ENCODE data around the gene SRPRA.
A peak's percentile ranks its signal among the peaks of the same experiment; 100 is the strongest.
"Not testable (repeated sequence)": the region's sequence is repeated elsewhere in the genome, so short reads cannot be mapped to it uniquely, and the experiment has no call there.

SRPRA gene

DNA sequence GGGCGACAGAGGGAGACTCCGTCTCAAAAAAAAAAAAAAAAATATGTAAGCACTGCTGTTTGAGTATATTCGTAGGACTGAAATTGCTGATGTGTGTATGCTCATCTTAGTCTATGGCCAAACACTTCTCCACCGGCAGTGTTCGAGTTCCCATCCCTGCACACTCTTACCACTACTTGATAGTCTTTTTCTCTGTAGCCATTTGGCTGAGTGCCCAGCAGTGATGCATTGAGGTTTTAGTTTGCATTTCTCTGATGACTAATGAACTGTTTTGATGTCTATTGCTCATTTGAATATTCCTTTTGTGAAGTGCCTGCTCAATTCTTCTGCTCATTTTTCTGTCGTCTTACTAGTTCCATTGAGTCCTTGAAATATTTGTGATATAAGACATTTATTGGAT lies 16.1 kb upstream of the SRPRA start:
- DNase-seq (ENCODE audit: low read depth in 2 of 2, low spot score in 1 of 2): peak; percentile 59 to 76

DNA sequence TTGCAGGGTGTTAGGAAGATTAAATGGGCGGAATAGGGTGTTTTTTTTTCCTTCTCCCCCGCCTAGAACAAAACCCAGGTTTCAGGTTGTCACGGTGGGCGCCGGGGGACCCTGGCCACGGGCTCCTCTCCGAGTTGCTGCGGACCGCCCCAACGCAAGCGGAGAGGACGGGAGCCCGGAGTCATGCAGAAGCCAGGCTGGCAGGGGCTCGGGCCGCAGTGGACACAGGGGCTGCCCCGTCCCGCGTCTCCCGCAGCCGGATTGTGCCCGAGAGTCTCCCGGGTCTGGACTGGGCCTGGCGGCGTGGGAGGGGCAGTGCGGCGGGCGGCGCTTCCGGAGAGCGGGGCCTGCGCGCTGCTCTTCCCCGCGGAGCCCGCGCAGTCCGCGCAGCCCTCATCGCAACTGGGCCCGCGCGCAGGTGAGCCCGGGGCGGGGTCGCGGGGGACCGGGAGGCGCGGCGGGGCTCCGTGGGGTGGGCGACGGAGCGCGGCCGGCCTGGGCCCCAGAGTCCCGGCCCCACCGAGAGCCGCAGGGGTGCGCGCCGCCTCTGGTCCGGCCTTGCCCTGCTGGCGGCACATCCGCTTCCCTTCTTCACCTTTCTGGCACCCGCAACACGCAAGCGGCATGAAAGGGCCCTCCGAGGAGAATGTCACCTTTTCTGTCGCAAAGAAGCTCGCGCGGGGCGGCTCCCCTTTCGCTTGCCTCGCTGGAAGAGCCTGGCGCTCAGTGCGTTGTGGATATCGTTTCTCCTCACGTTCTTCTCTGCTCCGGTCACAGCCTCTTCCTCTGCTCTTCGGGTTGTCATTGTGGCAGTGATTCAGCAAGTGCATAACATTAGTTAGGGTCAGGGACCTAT lies 14.3 kb upstream of the SRPRA start, which contains the start of gene TIRAP:
TSS of gene TIRAP (plus strand) at position 358 of the 856 bp plus-strand sequence. CDS start 7,802 bp downstream, outside the sequence.
- DNase-seq (ENCODE audit: low read depth in 2 of 2, low spot score in 1 of 2): peak; percentile 24 to 34

DNA sequence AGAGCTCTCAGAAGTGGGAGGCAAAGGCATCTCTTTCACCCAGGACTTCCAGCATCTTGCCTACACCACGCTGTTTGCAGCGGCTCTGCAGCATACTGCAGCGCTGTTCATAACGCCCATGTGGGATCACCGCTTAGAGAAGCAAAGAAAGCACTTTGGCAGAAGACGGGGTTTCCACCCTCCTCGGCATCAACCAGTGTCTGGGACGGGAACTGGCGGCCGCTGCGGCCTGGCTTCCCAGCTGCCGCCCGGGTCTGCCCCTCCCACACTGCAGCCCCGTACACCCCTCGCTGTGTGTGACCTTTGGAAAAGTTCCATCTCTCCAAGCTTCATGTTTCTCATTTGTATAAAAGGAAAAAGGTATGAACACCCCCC lies 13.7 kb upstream of the SRPRA start:
- no peak for DNase-seq (ENCODE audit: low read depth in 2 of 2, low spot score in 1 of 2)

DNA sequence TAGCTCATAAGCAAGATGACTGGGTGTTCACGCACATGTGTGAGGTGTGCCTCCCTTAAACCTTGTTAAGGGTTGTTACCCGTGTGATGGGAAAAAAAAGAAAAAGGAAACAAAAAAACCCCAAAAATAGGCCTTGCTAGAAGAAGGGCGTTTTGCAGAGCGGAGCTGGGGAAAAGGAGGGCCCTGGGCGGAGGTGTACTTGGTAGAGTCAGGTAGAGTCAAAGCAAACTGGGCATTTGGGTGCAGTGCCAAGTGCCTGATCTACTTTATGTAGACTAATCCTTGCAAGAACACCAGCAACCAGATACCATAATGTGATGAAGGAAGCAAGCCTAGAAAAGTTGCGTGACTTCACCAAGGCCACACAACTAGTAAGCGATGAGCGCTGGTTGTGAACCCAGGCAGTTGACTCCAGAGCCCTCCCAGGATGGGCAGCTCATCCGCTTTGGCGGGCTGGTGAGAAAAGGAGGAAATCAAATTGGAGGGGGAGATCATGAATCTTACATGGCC lies 13.0 kb upstream of the SRPRA start:
- DNase-seq (ENCODE audit: low read depth in 2 of 2, low spot score in 1 of 2): no peak

DNA sequence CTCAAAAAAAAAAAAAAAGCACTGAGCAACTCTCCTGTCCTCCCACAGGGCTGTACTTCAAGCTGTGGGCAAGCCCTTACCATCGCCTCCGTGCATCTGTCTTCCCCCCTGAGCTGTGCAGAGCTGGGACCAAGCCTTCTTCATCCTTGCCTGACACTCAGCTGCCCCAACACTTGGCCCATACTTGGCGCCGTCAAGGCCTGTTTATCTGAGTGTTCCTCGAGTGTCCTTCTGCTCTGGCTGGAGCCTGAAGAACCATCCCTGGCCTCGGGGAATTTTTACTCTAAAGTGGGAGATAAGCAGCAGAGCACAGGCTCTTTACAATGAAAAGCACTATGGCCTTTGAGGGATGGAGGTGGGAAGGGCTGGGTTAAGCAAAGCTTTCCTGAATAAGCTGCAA lies 12.6 kb upstream of the SRPRA start:
- no peak for DNase-seq (ENCODE audit: low read depth in 2 of 2, low spot score in 1 of 2)

DNA sequence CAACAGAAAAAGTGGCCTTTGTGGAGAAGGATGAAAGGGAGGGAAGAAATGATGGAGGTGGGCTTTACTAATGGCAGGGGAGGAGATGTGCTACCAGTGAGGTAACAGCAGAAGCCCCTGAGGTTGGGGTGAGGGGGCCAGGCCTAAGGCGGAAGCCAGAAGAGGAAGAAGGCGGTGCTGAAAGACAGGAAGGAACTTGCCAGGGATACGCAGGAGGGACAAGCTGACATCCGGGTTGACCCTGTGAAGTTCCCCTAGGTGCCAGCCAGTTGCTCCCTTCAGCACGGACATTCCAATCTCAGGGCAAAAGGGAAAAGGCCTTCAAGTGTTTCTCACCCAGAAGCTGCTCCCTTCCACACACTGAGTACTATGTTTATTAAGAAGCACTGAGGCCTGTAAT lies 11.9 kb upstream of the SRPRA start:
- DNase-seq (ENCODE audit: low read depth in 2 of 2, low spot score in 1 of 2): no peak

DNA sequence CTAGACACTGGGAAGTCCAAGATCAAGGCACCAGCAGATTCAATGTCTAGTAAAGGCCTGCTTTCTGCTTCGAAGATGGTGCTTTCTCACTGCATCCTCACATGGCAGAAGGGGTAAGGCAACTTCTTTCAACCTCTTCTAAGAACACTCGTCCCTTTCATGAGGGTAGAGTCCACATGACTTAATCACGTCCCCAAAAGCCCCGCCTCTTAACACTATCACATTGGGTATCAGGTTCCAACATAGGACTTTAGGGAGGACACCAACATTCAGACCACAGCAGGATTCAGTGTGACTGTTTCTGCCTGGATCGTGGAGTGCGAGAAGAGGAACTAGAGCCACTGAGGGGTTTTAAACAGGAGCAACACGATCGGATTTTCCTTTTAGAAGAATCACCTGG lies 10.5 kb upstream of the SRPRA start:
- DNase-seq (ENCODE audit: low read depth in 2 of 2, low spot score in 1 of 2): no peak

DNA sequence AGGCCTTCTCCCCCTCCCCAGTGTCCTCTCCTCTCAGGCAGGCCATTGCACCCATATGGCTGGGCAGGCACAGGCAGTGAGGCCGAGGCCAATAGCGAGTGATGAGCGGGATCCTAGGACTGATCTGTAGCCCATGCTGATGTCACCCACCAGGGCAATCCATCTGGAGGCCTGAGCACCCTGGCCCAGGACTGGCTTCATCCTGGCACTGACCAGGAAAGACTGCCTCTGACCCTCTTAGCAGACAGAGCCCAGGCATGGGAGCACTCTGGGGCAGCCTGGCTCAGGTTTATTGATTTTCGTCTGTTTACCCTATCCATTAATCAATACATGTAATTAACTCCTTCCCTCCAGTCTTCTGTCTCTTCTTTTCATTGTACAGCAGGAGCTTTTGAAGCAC lies 9.1 kb upstream of the SRPRA start:
- no peak for DNase-seq (ENCODE audit: low read depth in 2 of 2, low spot score in 1 of 2)

DNA sequence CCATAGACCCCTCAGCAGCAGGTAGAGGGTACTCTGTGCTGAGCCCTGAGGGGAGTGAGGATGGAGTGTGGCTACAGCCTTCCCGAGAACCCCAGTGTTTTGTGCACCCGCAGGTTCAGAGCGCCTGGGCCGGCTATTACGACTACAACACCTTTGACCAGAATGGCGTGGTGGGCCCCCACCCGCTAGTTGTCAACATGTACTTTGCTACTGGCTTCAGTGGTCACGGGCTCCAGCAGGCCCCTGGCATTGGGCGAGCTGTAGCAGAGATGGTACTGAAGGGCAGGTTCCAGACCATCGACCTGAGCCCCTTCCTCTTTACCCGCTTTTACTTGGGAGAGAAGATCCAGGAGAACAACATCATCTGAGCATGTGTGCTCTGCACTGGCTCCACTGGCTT lies 8.6 kb upstream of the SRPRA start:
- no peak for DNase-seq (ENCODE audit: low read depth in 2 of 2, low spot score in 1 of 2)

DNA sequence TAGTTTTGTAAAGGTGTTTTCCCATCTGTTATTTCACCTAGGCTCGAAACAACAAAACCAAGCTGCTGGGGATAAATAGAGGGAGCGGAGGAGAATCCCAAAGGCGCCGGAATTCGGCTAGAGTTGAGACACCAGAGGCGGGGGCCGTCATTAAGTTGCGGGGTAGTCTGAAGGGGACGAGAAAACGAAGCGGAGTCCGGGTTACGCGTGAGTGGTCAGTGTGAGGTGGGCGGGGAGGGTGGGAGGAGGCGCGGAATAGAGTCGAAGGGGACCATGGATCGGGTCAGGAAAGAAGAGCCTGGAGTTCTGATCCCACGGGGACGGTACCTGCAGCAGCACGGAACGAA lies 361 bp downstream of the SRPRA start:
- no peak for DNase-seq (ENCODE audit: low read depth in 2 of 2, low spot score in 1 of 2)

DNA sequence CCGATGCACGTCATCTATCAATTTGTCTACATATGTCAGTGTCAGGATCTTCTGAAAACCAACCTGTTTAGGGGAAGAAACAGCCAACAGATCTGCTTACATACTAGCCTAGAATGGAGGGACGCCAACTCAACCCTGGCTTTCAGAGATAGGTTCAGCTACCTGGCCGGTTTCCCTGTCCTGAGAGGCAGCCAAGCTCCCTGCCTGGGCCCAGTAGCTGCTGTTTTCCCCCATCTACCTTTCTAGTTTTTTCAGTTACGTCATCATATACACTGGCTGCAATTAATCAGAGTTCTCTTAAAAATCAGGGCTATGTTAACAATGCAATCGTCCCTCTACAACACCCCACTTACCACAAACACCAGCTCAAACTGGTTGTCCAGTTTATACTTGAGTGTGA lies 1.0 kb downstream of the SRPRA start:
- DNase-seq (ENCODE audit: low read depth in 2 of 2, low spot score in 1 of 2): no peak

DNA sequence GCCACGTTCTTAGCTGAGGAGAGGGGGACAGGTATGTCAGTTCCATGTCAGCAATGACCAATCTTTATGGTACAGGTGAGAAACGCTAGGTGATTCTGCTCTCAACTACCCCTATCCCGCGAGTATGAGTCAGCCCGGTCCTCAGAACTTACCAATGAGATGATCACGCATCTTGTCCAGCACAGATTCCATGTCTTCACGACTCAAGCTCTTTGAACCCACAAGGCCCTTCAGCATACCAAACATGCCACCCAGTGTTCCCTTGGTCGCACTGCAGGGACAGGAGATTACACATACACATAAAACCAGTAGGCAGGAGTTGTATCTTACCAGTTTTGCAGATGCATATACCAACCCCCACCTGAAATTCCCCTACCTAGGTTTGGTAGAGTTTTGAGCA lies 2.9 kb downstream of the SRPRA start:
- no peak for DNase-seq (ENCODE audit: low read depth in 2 of 2, low spot score in 1 of 2)

DNA sequence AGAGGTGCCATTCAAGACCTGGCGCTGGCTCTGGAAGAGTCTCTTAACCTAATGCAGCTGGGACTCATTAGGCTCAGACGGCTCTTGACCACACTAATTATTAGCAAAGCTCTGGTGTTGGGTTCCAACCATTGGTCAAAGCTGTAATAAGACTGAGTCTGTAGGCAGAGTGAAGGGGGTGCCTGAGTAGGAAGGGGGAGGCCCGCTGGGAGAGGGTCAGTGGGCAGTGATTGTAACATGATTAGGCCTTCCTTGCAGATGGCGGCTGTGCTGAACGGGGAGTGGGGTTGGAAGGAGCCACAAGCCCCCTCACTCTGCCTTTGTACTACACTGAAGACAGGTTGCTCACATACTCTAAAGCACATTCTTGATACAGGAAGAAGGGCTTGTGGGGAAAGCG lies 5.2 kb downstream of the SRPRA start:
- DNase-seq (ENCODE audit: low read depth in 2 of 2, low spot score in 1 of 2): no peak

DNA sequence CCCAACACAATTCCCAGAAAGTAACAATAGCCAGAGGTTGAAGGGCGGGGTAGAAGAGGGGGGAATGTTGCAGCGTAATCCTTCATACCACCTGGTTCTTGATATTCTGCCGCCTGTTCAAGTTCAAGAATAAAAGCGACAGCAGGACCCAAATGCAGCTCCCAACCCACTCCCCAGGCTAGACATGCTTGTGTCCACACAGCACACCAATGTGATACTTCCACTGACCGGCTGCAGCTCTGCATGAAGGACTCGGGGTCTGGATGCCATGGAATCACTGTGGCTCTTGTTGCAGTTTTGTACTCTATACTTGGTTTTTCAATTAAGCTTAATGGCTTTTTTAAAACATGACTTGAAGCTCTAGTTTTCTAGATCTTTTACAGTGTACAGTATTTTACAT lies 6.5 kb downstream of the SRPRA start:
- no peak for DNase-seq (ENCODE audit: low read depth in 2 of 2, low spot score in 1 of 2)

DNA sequence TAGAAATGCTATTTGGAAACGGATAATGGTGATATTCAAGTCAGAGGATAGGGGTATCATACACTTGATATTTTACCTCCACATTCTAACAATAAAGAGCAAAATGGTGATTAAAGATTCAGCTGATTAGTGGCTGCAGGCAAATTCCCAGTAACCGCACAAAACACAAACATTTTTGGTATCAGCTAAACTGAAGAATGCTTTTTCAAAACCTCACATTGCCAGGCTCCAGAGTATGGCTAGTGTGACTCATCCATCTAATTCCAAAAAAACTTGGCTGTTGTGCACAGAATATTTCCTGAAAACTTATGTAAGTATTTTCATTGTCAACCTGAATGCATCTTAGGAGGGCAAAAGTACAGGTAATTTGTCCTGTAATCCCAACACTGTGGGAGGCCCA lies 10.9 kb downstream of the SRPRA start:
- no peak for DNase-seq (ENCODE audit: low read depth in 2 of 2, low spot score in 1 of 2)

DNA sequence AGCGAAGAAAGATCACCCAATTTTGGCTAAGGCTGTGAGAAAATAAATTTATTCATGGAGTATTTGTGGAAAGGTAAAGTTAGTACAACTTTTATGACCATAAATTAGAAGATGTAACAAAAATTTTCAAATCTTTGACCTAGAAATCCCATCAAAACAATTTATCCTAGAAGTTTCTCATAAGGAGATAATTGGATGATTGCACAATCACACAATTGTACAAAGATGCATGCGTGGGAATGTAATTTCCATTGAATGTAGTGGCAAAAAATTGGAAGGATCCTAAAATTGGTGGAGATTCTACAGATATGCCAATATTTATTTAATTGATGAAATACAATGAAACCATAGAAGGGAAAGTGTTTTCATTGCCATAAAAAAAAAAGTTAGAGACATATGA lies 11.6 kb downstream of the SRPRA start:
- DNase-seq (ENCODE audit: low read depth in 2 of 2, low spot score in 1 of 2): no peak

DNA sequence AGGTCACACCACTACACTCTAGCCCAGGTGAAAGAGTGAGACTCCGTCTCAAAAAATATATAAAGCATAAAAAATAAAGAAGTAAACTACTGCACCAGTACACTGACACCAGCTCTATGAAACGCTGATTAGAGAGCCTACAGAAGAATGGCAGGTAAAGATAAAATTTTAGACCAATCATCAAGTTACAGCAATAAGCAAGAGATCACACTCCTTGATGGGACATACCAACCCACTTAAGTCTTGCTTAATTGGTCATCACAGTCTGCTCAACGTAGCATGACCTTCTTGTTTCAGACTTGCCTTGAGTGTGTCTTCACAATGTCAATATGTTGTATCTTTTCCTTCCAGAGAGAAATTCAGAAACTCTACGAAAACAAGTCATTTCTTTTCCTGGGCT lies 12.5 kb downstream of the SRPRA start:
- no peak for DNase-seq (ENCODE audit: low read depth in 2 of 2, low spot score in 1 of 2)

DNA sequence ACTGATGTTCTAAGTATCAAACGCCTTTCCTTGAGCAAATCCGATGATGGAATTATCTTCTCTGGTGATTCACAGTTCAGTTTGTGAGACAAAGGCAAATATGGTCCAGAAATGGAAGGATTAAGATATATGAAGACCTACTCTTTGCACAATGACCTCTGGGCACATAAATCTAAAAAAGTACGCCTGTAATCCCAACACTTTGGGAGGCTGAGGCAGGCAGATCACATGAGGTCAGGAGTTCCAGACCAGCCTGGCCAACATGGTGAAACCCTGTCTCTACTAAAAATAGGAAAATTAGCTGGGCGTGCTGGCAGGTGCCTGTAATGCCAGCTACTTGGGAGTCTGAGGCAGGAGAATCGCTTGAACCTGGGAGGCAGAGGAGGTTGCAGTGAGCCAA lies 13.2 kb downstream of the SRPRA start:
- not testable (repeated sequence) for DNase-seq (ENCODE audit: low read depth in 2 of 2, low spot score in 1 of 2)

DNA sequence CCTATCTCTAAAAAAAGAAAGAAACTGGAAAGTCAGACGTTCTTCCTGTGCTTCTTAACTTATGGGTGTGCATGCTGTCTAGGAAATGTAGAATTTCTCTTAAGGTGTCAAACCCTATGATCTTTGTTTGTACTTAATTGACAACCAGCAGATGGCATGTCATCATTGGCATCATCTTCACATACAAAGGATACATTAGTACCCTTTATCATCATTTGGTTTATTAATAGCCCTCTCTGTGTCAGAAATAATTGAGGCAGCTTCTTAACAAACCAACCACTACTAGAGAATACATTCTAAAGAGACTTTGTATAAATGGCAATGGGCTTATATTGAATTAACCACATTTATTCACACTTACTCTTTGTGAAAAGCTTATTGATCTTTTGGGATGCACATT lies 13.9 kb downstream of the SRPRA start:
- no peak for DNase-seq (ENCODE audit: low read depth in 2 of 2, low spot score in 1 of 2)

DNA sequence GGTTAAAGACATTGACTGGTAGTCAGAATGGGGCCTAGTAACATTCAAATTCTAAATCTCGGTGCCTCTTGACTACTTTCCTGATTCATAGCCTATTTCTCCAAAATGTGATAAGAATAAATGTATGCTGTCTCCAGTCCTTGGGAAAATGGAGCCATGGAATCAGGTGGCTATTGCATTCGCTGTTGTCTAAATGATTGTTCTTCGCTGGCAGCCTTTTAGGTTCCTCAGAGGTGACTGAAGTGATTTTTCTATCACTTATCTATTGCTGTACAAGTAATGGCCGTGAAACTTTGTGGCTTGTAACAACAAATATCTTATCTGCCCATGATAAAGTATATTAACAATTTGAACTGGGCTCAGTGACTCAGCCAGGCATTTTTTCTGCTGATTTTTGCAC lies 15.4 kb downstream of the SRPRA start:
- no peak for DNase-seq (ENCODE audit: low read depth in 2 of 2, low spot score in 1 of 2)

DNA sequence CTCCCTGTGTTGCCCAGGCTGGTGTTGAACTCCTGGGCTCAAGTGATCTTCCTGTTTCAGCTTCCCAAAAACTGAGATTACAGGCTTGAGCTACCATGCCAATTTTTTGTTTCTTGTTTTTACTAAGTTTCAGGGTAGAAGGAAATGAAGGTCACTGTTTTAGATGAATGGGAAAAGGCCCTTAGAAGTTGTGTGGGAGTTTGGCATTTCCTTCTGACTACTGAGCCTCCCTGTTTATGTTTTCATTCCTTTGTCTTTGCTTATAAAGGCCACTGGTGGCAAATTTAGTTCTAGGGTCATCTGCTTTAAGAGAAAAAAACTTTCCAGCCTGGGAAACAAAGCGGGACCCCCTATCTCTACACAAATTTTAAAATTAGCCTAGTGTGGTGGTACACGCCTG lies 22.1 kb downstream of the SRPRA start:
- DNase-seq (ENCODE audit: low read depth in 2 of 2, low spot score in 1 of 2): no peak

DNA sequence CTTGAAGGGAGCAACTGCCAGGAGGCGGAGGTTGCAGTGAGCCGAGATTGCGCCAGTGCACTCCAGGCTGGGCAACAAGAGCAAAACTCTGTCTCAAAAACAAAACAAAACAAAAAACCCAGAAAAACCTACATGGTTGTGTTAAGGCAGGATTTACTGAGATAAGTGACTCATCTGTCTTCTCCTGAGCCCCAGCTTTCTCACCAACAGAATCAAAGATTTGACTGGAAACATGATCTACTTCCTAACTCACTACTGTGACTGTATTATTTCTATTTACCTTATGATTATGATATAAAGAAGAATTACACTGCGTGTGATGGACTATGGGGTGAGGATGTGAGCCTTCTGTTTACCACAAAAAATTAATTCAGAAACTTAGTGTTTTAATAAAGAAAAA lies 35.3 kb downstream of the SRPRA start:
- no peak for DNase-seq (ENCODE audit: low read depth in 2 of 2, low spot score in 1 of 2)

DNA sequence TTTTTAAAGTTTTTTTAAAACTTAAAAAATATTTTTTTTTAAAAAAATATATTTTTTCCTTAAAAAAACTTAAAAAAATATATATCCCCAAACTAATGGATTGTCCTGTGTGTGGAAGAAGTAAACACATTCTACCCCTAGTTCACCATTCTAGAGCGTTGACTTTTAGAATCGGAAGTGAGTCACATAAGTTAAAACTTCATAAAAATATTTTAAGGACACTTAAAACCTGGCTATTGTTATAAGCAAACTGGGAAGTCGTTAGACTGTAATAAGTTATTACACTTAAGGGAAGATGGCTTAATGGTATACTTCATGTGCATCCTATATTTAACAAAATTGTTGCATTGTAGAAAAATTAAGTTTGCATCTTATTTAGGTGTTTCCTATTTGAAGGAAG lies 36.0 kb downstream of the SRPRA start:
- no peak for DNase-seq (ENCODE audit: low read depth in 2 of 2, low spot score in 1 of 2)

Data from stimulated activated CD8-positive, alpha-beta memory T cell treated with anti-CD3 and anti-CD28 coated beads, Interleukin-4, amount 100 ng/mL, for 1 hour (primary cell).